GM23338 (cell line): ENCODE data around the gene NCAPH2. TPM values are rescaled to one million over a fixed set of nuclear protein-coding genes. Genes with fewer than 3 reads are reported as not detected.

ENCODE experiments used
- ATAC-seq: fragments of 200-7000 bp; cut with Tn5 transposase; 3 replicates; pipeline ENCODE4 v1.9.1; 2020
- DNase-seq: peaks from one replicate; pipeline ENCODE4 v3.0.0-alpha.2; 2015; ENCODE audit warnings: low spot score
- H2AFZ ChIP-seq: fragments of 200-600 bp; sonication (generic); 2 replicates; pipeline ENCODE4 v1.8.0; 2016; ENCODE audit warnings: antibody characterized with exemption, mild to moderate bottlenecking, moderate library complexity
- H3F3A ChIP-seq: fragments of 200-600 bp; sonication (generic); replicated peaks from 2 replicates; pipeline ENCODE4 v1.8.0; 2017; ENCODE audit warnings: antibody characterized with exemption, mixed run types, low read depth
- H3K27ac ChIP-seq: fragments of 200-600 bp; sonication (generic); 2 replicates; pipeline ENCODE4 v1.6.1; 2016; ENCODE audit warnings: low read depth
- H3K27me3 ChIP-seq: fragments of 200-600 bp; sonication (generic); 2 replicates; pipeline ENCODE4 v1.8.0; 2016; ENCODE audit warnings: mild to moderate bottlenecking, mixed run types, moderate library complexity; ENCODE audit not compliant: insufficient read depth
- H3K36me3 ChIP-seq: fragments of 200-600 bp; sonication (generic); 2 replicates; pipeline ENCODE4 v1.8.0; 2016; ENCODE audit warnings: mild to moderate bottlenecking; ENCODE audit not compliant: insufficient read depth
- H3K4me1 ChIP-seq: fragments of 200-600 bp; sonication (generic); 2 replicates; pipeline ENCODE4 v1.8.0; 2016; ENCODE audit warnings: mild to moderate bottlenecking, moderate library complexity; ENCODE audit not compliant: insufficient read depth
- H3K4me2 ChIP-seq: fragments of 200-600 bp; sonication (generic); 2 replicates; pipeline ENCODE4 v1.7.1; 2017; ENCODE audit warnings: mixed run types
- H3K4me3 ChIP-seq: fragments of 200-600 bp; sonication (generic); 2 replicates; pipeline ENCODE4 v1.6.1; 2016; ENCODE audit warnings: mixed run types
- H3K79me2 ChIP-seq: fragments of 200-600 bp; sonication (generic); replicated peaks from 2 replicates; pipeline ENCODE4 v1.8.0; 2017; ENCODE audit warnings: mild to moderate bottlenecking; ENCODE audit not compliant: insufficient read depth
- H3K9me2 ChIP-seq: fragments of 200-600 bp; sonication (generic); 2 replicates; pipeline ENCODE4 v1.8.0; 2017; ENCODE audit not compliant: insufficient read depth
- H4K20me1 ChIP-seq: fragments of 200-600 bp; sonication (generic); replicated peaks from 2 replicates; pipeline ENCODE4 v1.8.0; 2017; ENCODE audit warnings: mild to moderate bottlenecking; ENCODE audit not compliant: insufficient read depth
- H3K27ac Mint-ChIP-seq: 2 replicates; pipeline ENCODE4 v1.8.0; 2020; ENCODE audit warnings: inconsistent platforms, mild to moderate bottlenecking, moderate library complexity, mixed read lengths
- H3K27me3 Mint-ChIP-seq: 3 replicates; pipeline ENCODE4 v1.8.0; 2022; ENCODE audit warnings: low read depth, mild to moderate bottlenecking, moderate library complexity, mixed read lengths, inconsistent platforms; ENCODE audit not compliant: insufficient read depth, poor library complexity
- H3K36me3 Mint-ChIP-seq: 3 replicates; pipeline ENCODE4 v1.8.0; 2021; ENCODE audit warnings: low read depth, mild to moderate bottlenecking, inconsistent platforms, moderate library complexity, mixed read lengths
- H3K4me1 Mint-ChIP-seq: 3 replicates; pipeline ENCODE4 v1.8.0; 2020; ENCODE audit warnings: mild to moderate bottlenecking, inconsistent platforms, mixed read lengths
- H3K4me3 Mint-ChIP-seq: 3 replicates; pipeline ENCODE4 v1.8.0; 2021; ENCODE audit warnings: moderate library complexity, mild to moderate bottlenecking, inconsistent platforms, mixed read lengths
- H3K9me3 Mint-ChIP-seq: 3 replicates; pipeline ENCODE4 v1.8.0; 2020; ENCODE audit warnings: moderate library complexity, mild to moderate bottlenecking, inconsistent platforms, mixed read lengths
- CREB1 ChIP-seq: fragments of 250-450 bp; sonication (Bioruptor Pico); IDR thresholded peaks from 2 replicates; pipeline ENCODE4 v1.5.0; 2020; ENCODE audit warnings: low read depth, mild to moderate bottlenecking, moderate library complexity
- CTCF ChIP-seq, 2 experiments: fragments of 200-600 bp in 1 of 2; sonication (generic) in 1 of 2; conservative IDR thresholded peaks; 2 replicates each; pipeline versions ENCODE4 v1.5.1 to v1.6.1; 2016 to 2017; ENCODE audit warnings: antibody characterized with exemption in 2 of 2, low read depth in 2 of 2, mild to moderate bottlenecking in 2 of 2, moderate library complexity in 1 of 2
- ETS1 ChIP-seq: IDR thresholded peaks from 2 replicates; pipeline ENCODE4 v1.6.1; 2016; ENCODE audit warnings: antibody characterized with exemption
- EZH2 ChIP-seq: fragments of 200-600 bp; sonication (generic); IDR thresholded peaks from one replicate; pipeline ENCODE4 v1.8.0; 2017; ENCODE audit warnings: antibody characterized with exemption, mild to moderate bottlenecking, low read depth; ENCODE audit not compliant: unreplicated experiment
- EZH2phosphoT487 ChIP-seq: fragments of 200-600 bp; sonication (generic); IDR thresholded peaks from one replicate; pipeline ENCODE4 v1.8.1; 2018; ENCODE audit warnings: antibody characterized with exemption; ENCODE audit not compliant: unreplicated experiment
- JUNB ChIP-seq: IDR thresholded peaks from one replicate; pipeline ENCODE4 v1.6.1; 2016; ENCODE audit warnings: antibody characterized with exemption; ENCODE audit not compliant: unreplicated experiment
- NANOG ChIP-seq: IDR thresholded peaks from 2 replicates; pipeline ENCODE4 v1.6.1; 2016; ENCODE audit warnings: antibody characterized with exemption, borderline replicate concordance
- POLR2AphosphoS5 ChIP-seq: IDR thresholded peaks from 2 replicates; pipeline ENCODE4 v1.6.1; 2016; ENCODE audit warnings: antibody characterized with exemption, low read depth
- REST ChIP-seq: IDR thresholded peaks from one replicate; pipeline ENCODE4 v1.6.1; 2018; ENCODE audit warnings: antibody characterized with exemption; ENCODE audit not compliant: unreplicated experiment
- STAT1 ChIP-seq: IDR thresholded peaks from one replicate; pipeline ENCODE4 v1.6.1; 2016; ENCODE audit warnings: antibody characterized with exemption; ENCODE audit not compliant: unreplicated experiment
- ZNF114 ChIP-seq: fragments of 250-450 bp; sonication (Bioruptor Pico); IDR thresholded peaks from 2 replicates; pipeline ENCODE4 v1.5.0; 2020; ENCODE audit warnings: mild to moderate bottlenecking, moderate library complexity
- ZNF331 ChIP-seq: fragments of 250-450 bp; sonication (Bioruptor Pico); IDR thresholded peaks from 2 replicates; pipeline ENCODE4 v1.5.0; 2020; ENCODE audit warnings: low read depth, mild to moderate bottlenecking, moderate library complexity
- ZNF462 ChIP-seq: fragments of 250-450 bp; sonication (Bioruptor Pico); IDR thresholded peaks from 2 replicates; pipeline ENCODE4 v1.5.0; 2020; ENCODE audit warnings: mild to moderate bottlenecking, moderate library complexity
- polyA plus RNA-seq: library from polyadenylated mRNA; unstranded; fragments of >200 nt; fragmentation: Nextera tagmentation; extraction: Ambion mirVana; gene quantifications from 2 replicates; pipeline ENCODE4 v1.2.1, GENCODE V29; 2016
- total RNA-seq: library from RNA; depleted of rRNA; stranded (reverse); fragments of >200 nt; shearing (Covaris generic); gene quantifications from 2 replicates; pipeline ENCODE4 v1.2.3, GENCODE V29; 2014

The NCAPH2 gene
- total and polyA plus RNA-seq, 2 experiments from 2014 or later = 52.2 to 76.1 TPM

- Histone ChIP-seq H3K4me1 (no peaks in the 10 kb centered on the region), H3K27ac (no peak overlapping the region), H4K20me1 (no peaks in the 10 kb centered on the region), H3K9me2 (no peaks in the 10 kb centered on the region), H3F3A (no peaks in the 10 kb centered on the region), H3K79me2 (no peaks in the 10 kb centered on the region), H3K4me3 (no peak overlapping the region), H3K27me3 (no peaks in the 10 kb centered on the region), H3K36me3 (no peaks in the 10 kb centered on the region), H3K4me2 (no peak overlapping the region), H2AFZ (no peak overlapping the region)
- TF ChIP-seq NANOG (no peak), REST (no peak), JUNB (no peak), ETS1 (no peak), ZNF114 (CRISPR knock-in tag) (no peak), EZH2 (no peak), EZH2phosphoT487 (no peak), POLR2AphosphoS5 (no peak), CREB1 (CRISPR knock-in tag) (no peak), ZNF462 (CRISPR knock-in tag) (no peak), STAT1 (no peak), CTCF (conservative IDR thresholded peaks at IDR 0.05; ENCODE audit: low read depth in 2 of 2) (no peak), ZNF331 (CRISPR knock-in tag) (no peak)
- H3K27me3 Mint-ChIP-seq = peaks cover 5% of the 10 kb centered on the region
- H3K36me3 Mint-ChIP-seq = peaks cover 45% of the 10 kb centered on the region
- H3K4me3 Mint-ChIP-seq = no peak overlapping the region
- ATAC-seq = no peak
- no peaks in the 10 kb centered on the region for H3K4me1 Mint-ChIP-seq
- no peak for DNase-seq
- no peaks in the 10 kb centered on the region for H3K9me3 Mint-ChIP-seq
- no peak overlapping the region for H3K27ac Mint-ChIP-seq
Measured at GRCh38 chr22:50571264-50572175, 63.5 kb downstream of the NCAPH2 start.
